ENCODE results near the gene EGLN1. TPM values are rescaled to one million over a fixed set of nuclear protein-coding genes. Genes with fewer than 3 reads are reported as not detected.

Gene EGLN1
- total and polyA plus RNA-seq, 10 donors, result 5.6 to 44.0 (median 37.2) TPM

DNA sequence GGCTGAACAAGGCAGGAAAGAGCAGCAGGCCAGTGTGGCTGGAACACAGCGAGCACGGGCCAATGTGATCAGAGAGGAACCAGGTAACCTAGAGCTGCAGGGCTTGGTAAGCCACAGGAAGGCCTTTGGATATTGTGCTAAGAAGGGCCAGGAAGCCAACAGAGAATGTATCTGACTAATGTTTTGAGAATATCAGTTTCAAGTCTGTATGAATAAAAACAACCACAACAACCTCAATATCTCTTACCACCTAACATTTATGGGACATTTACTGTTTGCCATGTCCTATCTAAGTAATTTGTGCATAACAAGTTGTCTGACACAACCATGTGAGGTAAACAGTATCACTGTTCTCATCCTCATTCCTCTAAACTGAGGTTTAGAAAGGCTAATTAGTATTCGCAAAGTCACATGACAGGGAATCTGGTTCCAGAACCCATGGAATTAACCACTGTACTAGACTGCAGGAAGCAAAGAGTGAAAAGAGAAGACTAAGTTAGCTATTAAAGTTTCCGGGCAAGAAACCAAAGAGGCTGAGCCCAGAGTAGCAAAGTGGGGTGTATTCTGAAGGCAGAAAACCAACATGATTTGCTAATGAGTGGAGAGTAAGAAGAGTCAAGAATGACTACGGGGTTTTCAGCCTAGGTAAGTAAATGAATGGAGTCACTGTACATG is 45.1 kb downstream of the EGLN1 start:
- TF ChIP-seq POLR2AphosphoS5 (IDR thresholded peaks at IDR 0.05), result no peak
- TF ChIP-seq, protein P1, sequence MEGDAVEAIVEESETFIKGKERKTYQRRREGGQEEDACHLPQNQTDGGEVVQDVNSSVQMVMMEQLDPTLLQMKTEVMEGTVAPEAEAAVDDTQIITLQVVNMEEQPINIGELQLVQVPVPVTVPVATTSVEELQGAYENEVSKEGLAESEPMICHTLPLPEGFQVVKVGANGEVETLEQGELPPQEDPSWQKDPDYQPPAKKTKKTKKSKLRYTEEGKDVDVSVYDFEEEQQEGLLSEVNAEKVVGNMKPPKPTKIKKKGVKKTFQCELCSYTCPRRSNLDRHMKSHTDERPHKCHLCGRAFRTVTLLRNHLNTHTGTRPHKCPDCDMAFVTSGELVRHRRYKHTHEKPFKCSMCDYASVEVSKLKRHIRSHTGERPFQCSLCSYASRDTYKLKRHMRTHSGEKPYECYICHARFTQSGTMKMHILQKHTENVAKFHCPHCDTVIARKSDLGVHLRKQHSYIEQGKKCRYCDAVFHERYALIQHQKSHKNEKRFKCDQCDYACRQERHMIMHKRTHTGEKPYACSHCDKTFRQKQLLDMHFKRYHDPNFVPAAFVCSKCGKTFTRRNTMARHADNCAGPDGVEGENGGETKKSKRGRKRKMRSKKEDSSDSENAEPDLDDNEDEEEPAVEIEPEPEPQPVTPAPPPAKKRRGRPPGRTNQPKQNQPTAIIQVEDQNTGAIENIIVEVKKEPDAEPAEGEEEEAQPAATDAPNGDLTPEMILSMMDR (IDR thresholded peaks at IDR 0.05 in 8 of 11, conservative IDR thresholded peaks at IDR 0.05 in 3 of 11), result no peak
- no peak for TF ChIP-seq POLR2A (IDR thresholded peaks at IDR 0.05)
- intact Hi-C loops (cut with DNase I; ENCODE audit: low total_unique reads), result no loop called here
- Histone ChIP-seq H3K4me1 (peaks cover 3 to 66% (median 30%) of the 10 kb centered on the region in 6 donors), H3K9me3 (no peaks in the 10 kb centered on the region), H3K27me3 (replicated peaks in 1 of 7) (no peaks in the 10 kb centered on the region), H3K36me3 (peaks cover 0 to under 1% (median 0%) of the 10 kb centered on the region in 6 donors), H3K27ac (peak overlapping the region in 1 of 8 donors; percentile 40), H3K4me3 (no peak overlapping the region)
- 54 to 74% (median 64%) methylated on average over 5 of the region's 5 CpGs for WGBS, 5 donors
- no peak for DNase-seq

DNA sequence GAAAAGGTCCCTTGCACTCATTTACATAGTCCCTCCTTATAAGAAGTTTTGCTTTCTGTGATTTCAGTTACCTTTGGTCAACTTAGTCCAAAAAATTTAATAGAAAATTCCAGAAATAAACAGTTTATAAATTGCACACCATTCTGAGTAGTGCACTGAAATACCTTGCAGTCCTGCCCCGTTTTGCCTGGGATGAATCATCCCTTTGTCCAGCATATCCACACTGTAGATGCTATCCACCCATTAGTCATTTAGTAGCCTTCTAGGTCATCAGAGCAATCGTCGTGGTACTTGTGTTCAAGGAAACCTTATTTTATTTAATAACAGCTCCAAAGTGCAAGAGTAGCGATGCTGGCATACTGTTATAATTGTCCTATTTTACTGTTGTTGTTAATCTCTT is 46.0 kb downstream of the EGLN1 start:
- no peak overlapping the region for H3K27ac ChIP-seq
- peaks cover 0 to 57% (median 26%) of the 10 kb centered on the region in 6 donors for H3K4me1 ChIP-seq
- intact Hi-C loops (cut with DNase I; ENCODE audit: low total_unique reads), result no loop called here
- no peaks in the 10 kb centered on the region for H3K9me3 ChIP-seq
- no peak for DNase-seq
- peaks cover 0 to 6% (median 0%) of the 10 kb centered on the region in 6 donors for H3K36me3 ChIP-seq
- H3K4me3 ChIP-seq, result no peak overlapping the region
- H3K27me3 ChIP-seq (replicated peaks in 1 of 7), result no peaks in the 10 kb centered on the region
- TF ChIP-seq POLR2A (IDR thresholded peaks at IDR 0.05) (no peak), POLR2AphosphoS5 (IDR thresholded peaks at IDR 0.05) (no peak)
- TF ChIP-seq, protein P1 (IDR thresholded peaks at IDR 0.05 in 8 of 11, conservative IDR thresholded peaks at IDR 0.05 in 3 of 11), result no peak
- 60 to 95% (median 80%) methylated on average over 4 of the region's 4 CpGs for WGBS, 5 donors

DNA sequence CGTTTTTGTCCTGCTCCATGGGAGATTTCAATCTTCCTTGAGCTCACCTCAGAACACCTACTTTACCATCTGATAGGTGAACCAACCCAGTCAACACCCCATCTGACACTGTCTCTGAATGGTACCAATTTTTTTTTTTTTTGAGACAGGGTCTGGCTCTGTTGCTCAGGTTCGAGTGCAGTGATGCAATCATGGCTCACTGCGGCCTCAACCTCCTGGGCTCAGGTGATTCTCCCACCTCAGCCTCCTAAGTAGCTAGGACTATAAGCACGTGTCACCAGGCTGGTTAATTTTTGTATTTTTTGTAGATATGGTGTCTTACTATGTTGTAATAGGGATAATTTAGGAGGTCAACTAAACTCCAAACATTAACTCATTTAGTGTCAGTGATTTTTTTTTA is 47.7 kb downstream of the EGLN1 start:
- Histone ChIP-seq H3K27me3 (replicated peaks in 1 of 7) (no peaks in the 10 kb centered on the region), H3K9me3 (no peaks in the 10 kb centered on the region), H3K4me3 (no peak overlapping the region), H3K36me3 (peaks cover 0 to 23% (median 6%) of the 10 kb centered on the region in 6 donors), H3K27ac (no peak overlapping the region), H3K4me1 (peaks cover 0 to 42% (median 23%) of the 10 kb centered on the region in 6 donors)
- 87 to 94% (median 90%) methylated on average over 4 of the region's 4 CpGs for WGBS, 5 donors
- no peak for DNase-seq
- TF ChIP-seq, protein P1 (IDR thresholded peaks at IDR 0.05 in 8 of 11, conservative IDR thresholded peaks at IDR 0.05 in 3 of 11), result no peak
- no peak for TF ChIP-seq POLR2A (IDR thresholded peaks at IDR 0.05)
- no peak for TF ChIP-seq POLR2AphosphoS5 (IDR thresholded peaks at IDR 0.05)
- intact Hi-C loops (cut with DNase I; ENCODE audit: low total_unique reads), result no loop called here

DNA sequence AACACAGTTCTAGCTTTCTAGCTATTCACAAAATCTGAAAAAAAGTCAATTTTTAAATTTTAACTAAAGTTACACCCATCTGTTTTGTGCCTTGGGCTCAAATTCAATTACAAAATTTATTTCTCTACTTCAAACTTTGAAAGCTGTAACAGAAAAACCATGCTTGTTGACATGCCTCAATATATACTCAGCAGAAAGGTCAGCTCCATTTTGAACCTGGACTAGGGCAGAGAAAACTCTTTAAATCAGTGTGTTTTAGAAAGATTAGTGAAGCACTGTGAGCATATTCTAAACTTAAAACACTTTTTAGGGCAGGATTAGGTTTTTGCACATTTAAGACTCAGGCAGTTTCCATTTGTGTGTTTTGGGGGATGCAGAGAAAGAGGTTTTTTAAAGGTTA is 49.6 kb downstream of the EGLN1 start:
- TF ChIP-seq, protein P1 (IDR thresholded peaks at IDR 0.05 in 8 of 11, conservative IDR thresholded peaks at IDR 0.05 in 3 of 11), result no peak
- no peak for TF ChIP-seq POLR2AphosphoS5 (IDR thresholded peaks at IDR 0.05)
- no peak for TF ChIP-seq POLR2A (IDR thresholded peaks at IDR 0.05)
- DNase-seq, result no peak
- Histone ChIP-seq H3K27ac (no peak overlapping the region), H3K9me3 (no peaks in the 10 kb centered on the region), H3K27me3 (replicated peaks in 1 of 7) (no peaks in the 10 kb centered on the region), H3K36me3 (peaks cover 0 to 42% (median 10%) of the 10 kb centered on the region in 6 donors), H3K4me3 (no peak overlapping the region), H3K4me1 (peaks cover 0 to 23% (median 12%) of the 10 kb centered on the region in 6 donors)
- intact Hi-C loops (cut with DNase I; ENCODE audit: low total_unique reads), result no loop called here

Measured in spleen (tissue), 11 donors.